C4-2B (cell line): Measurements from ENCODE around the gene HAO2.

ENCODE experiments used
- H3K27ac ChIP-seq: fragments of 450-650 bp; 2 replicates; pipeline ENCODE4 v1.5.1; 2017
- ZFX ChIP-seq: fragments of 450-650 bp; IDR thresholded peaks from 2 replicates; pipeline ENCODE4 v1.6.1; 2017
- TF ChIP-seq, protein P1 (sequence below): fragments of 450-650 bp; conservative IDR thresholded peaks from 2 replicates; pipeline ENCODE4 v1.5.1; 2017; ENCODE audit warnings: mild to moderate bottlenecking

The HAO2 gene

DNA sequence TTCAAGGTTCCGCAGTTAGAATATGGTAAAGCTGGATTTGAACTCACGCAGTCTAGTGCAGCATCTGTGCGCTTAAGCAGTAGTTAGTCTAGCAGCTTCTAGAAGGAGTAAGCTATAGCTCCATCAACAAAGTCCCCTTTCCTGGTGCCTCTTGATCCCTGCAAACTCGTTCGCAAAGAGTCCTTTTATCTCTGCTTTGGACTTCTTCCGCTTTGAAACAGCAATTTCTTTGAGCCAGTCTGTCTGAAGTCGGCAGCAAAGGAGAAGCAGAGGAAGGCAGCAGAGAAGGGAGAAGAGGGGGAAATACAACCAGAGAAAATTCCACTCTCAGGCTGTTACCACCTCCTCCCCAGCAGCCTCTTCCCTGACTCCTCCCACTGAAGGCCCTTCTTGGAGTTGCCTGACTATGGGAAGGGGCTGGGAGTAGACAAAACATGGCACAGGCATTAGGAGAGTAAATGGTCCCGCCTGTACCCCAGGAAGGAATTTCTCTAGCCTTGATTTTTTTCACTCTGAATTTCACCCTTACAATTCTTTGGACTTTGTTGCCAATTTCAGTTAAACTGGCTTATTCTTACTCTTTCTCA lies 72.2 kb downstream of the HAO2 start:
- no peak overlapping the region for H3K27ac ChIP-seq
- TF ChIP-seq, protein P1, sequence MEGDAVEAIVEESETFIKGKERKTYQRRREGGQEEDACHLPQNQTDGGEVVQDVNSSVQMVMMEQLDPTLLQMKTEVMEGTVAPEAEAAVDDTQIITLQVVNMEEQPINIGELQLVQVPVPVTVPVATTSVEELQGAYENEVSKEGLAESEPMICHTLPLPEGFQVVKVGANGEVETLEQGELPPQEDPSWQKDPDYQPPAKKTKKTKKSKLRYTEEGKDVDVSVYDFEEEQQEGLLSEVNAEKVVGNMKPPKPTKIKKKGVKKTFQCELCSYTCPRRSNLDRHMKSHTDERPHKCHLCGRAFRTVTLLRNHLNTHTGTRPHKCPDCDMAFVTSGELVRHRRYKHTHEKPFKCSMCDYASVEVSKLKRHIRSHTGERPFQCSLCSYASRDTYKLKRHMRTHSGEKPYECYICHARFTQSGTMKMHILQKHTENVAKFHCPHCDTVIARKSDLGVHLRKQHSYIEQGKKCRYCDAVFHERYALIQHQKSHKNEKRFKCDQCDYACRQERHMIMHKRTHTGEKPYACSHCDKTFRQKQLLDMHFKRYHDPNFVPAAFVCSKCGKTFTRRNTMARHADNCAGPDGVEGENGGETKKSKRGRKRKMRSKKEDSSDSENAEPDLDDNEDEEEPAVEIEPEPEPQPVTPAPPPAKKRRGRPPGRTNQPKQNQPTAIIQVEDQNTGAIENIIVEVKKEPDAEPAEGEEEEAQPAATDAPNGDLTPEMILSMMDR = no peak
- TF ChIP-seq ZFX = no peak

DNA sequence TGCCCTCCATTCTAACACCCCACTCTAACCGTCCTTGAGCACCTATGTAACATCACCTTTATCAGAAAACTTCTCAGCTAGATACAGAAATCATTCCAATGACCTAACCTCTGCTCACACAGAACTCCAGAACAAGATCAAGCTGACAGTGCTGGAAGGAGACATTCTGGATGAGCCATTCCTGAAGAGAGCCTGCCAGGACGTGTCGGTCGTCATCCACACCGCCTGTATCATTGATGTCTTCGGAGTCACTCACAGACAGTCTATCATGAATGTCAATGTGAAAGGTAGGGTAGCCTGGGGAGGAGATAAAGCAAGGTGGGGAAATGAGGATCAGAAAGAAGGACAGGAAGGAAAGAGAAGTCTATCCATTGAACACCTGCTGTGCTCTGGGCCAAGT lies 74.2 kb downstream of the HAO2 start:
- no peak overlapping the region for H3K27ac ChIP-seq
- TF ChIP-seq, protein P1 = no peak
- TF ChIP-seq ZFX = no peak
